Prostate gland (tissue), 2 donors: Measurements from ENCODE around the gene SLC26A5.

Experiments
- CTCF ChIP-seq, 4 experiments: fragments of 200-600 bp in 2 of 4; fragments of 450-650 bp in 2 of 4; sonication (generic) in 2 of 4; IDR thresholded peaks; 1 replicate in 3 of 4; 2 replicates in 1 of 4; pipeline ENCODE4 v1.5.1; 2016 to 2019; ENCODE audit warnings: antibody characterized with exemption in 4 of 4, mild to moderate bottlenecking in 2 of 4, moderate library complexity in 2 of 4
- POLR2A ChIP-seq: fragments of 450-650 bp; IDR thresholded peaks from one replicate; pipeline ENCODE4 v1.6.1; 2016; ENCODE audit warnings: antibody characterized with exemption, mild to moderate bottlenecking

DNA sequence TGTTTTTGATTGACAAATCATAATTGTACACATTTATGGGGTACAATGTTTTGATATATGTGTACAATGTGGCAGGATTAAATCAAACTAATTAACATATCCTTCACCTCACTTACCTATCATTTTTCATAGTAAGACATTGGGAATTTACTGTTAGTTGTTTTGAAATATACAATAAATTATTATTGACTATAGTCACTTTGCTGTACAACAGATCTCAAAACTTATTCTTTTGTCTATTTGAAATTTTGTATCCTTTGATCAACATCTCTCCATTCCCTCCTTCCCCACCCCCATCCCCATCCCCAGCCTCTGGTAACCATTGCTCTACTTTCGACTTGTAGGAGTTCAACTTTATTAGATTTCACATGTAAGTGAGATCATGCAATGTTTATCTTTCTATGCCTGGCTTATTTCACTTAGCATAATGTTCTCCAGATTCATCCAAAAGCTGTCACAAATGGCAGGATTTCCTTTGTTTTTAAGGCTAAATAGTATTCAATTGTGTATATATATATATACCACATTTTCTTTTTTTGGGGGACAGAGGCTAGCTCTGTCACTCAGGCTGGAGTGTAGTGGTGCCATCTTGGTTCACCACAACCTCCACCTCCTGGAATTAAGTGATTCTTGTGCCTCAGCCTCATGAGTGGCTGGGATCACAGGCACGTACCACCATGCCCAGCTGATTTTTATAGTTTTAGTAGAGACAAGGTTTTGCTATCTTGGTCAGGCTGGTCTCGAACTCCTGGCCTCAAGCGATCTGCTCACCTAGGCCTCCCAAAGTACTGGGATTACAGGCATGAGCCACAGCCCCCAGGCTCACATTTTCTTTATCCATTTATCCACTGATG, 23.3 kb upstream of the SLC26A5 start:
- no peak for TF ChIP-seq CTCF (IDR thresholded peaks at IDR 0.05)
- no peak for TF ChIP-seq POLR2A
